HG02678 (cell line): ENCODE measurements around the gene DTL.

Experiments
- ATAC-seq: cut with Tn5 transposase; IDR thresholded peaks from one replicate; pipeline ENCODE4 v1.9.1; 2021; ENCODE audit warnings: mild to moderate bottlenecking, moderate library complexity; ENCODE audit not compliant: unreplicated experiment

DTL gene

GRCh38 chr1:212124690-212125582 is 89.4 kb downstream of the DTL start:
- no peak for ATAC-seq

- no peak for ATAC-seq
Measured at GRCh38 chr1:212125654-212126053, 90.1 kb downstream of the DTL start.

GRCh38 chr1:212127221-212127620 is 91.7 kb downstream of the DTL start:
- no peak for ATAC-seq

GRCh38 chr1:212129781-212130180 is 94.2 kb downstream of the DTL start:
- no peak for ATAC-seq

- ATAC-seq, result no peak
Measured at GRCh38 chr1:212132025-212132424, 96.5 kb downstream of the DTL start.

GRCh38 chr1:212133319-212133718 is 97.8 kb downstream of the DTL start:
- no peak for ATAC-seq

GRCh38 chr1:212135166-212135565 is 99.6 kb downstream of the DTL start:
- ATAC-seq, result no peak

GRCh38 chr1:212137854-212138253 is 102.3 kb downstream of the DTL start:
- ATAC-seq, result no peak

GRCh38 chr1:212138457-212138856 is 102.9 kb downstream of the DTL start:
- ATAC-seq, result no peak

- ATAC-seq, result no peak
Measured at GRCh38 chr1:212139526-212140135, 104.1 kb downstream of the DTL start.

GRCh38 chr1:212141404-212141803 is 105.9 kb downstream of the DTL start:
- ATAC-seq, result no peak

- no peak for ATAC-seq
Measured at GRCh38 chr1:212142883-212143530, 107.5 kb downstream of the DTL start.

- no peak for ATAC-seq
Measured at GRCh38 chr1:212147581-212148033, 112.1 kb downstream of the DTL start.

GRCh38 chr1:212149566-212149965 is 114.0 kb downstream of the DTL start:
- ATAC-seq, result no peak

GRCh38 chr1:212152308-212152693 is 116.8 kb downstream of the DTL start:
- ATAC-seq, result no peak

- ATAC-seq, result no peak
Measured at GRCh38 chr1:212152869-212153268, 117.3 kb downstream of the DTL start.

GRCh38 chr1:212153635-212154034 is 118.1 kb downstream of the DTL start:
- ATAC-seq, result no peak
